ENCODE measurements around the gene GP9. TPM values are rescaled to one million over a fixed set of nuclear protein-coding genes. Genes with fewer than 3 reads are reported as not detected.

GP9 gene
- total RNA-seq, 1 donor from 2014 or later: not detected

DNA sequence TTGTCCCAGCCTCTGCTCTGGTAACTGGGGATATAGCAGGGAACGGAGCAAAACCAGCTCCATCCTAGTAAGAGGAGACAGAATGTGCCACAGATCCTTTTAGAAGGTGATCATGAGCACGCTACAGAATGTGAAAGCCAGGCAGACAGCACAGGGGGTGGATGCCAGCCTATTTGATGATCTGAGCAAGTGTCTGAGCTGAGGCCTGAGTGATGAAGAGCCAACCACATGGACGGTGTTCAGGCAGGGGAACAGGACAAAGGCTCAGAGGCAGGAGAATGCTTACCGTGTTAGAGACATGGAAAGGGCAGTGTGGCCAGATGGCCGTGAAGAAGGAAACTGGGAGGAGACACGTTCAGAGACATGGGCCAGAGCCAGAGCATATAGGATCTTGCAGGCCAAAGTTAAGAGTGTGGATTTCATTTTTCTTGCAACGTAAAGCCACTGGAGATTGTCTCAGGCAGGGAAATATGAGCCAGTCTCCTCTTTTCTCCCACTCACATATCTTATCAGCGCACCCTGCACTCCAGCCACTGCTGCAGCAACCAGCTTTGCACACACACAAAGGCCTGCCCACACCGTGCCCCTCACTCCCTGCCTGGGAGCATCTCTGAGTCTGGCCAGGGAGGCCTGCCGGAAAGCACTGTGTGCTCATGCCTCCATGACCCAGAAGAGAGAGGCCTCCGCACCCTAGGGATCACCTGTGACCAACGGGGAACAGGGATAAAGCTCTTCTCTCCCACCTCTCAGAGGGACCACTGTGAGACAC is 41.0 kb downstream of the GP9 start:
- peaks cover 4% of the 10 kb centered on the region for H3K9me3 Mint-ChIP-seq (ENCODE audit: unreplicated experiment)
- no peak overlapping the region for H3K4me3 Mint-ChIP-seq (ENCODE audit: unreplicated experiment)
- no peaks in the 10 kb centered on the region for H3K4me1 Mint-ChIP-seq (ENCODE audit: unreplicated experiment)
- no peaks in the 10 kb centered on the region for H3K27me3 Mint-ChIP-seq (ENCODE audit: unreplicated experiment)
- TF ChIP-seq, protein P1, sequence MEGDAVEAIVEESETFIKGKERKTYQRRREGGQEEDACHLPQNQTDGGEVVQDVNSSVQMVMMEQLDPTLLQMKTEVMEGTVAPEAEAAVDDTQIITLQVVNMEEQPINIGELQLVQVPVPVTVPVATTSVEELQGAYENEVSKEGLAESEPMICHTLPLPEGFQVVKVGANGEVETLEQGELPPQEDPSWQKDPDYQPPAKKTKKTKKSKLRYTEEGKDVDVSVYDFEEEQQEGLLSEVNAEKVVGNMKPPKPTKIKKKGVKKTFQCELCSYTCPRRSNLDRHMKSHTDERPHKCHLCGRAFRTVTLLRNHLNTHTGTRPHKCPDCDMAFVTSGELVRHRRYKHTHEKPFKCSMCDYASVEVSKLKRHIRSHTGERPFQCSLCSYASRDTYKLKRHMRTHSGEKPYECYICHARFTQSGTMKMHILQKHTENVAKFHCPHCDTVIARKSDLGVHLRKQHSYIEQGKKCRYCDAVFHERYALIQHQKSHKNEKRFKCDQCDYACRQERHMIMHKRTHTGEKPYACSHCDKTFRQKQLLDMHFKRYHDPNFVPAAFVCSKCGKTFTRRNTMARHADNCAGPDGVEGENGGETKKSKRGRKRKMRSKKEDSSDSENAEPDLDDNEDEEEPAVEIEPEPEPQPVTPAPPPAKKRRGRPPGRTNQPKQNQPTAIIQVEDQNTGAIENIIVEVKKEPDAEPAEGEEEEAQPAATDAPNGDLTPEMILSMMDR (IDR thresholded peaks at IDR 0.05): no peak
- peaks cover 19% of the 10 kb centered on the region for H3K36me3 Mint-ChIP-seq (ENCODE audit: unreplicated experiment)
- no peak overlapping the region for H3K27ac Mint-ChIP-seq (ENCODE audit: unreplicated experiment)
- no peak for DNase-seq (ENCODE audit: extremely low spot score, unreplicated experiment)

DNA sequence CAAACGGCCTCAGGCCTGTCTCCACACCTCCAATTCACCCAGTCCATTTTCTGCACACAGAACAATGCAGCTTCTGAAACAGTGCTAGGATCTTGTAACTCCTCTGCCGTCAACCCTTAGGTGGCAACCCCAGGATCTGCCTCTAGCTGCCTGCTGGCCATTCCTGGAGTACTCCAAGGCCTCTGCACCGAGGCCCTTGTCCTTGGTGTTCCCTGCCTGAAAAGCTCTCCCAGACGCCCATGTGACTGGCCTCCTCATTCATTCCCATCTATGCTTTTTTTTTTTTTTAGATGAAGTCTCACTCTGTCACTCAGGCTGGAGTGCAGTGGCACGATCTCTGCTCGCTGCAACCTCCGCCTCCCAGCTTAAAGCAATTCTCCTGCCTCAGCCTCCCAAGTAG is 42.7 kb downstream of the GP9 start:
- Mint-ChIP-seq H3K27ac (ENCODE audit: unreplicated experiment) (no peak overlapping the region), H3K4me1 (ENCODE audit: unreplicated experiment) (no peaks in the 10 kb centered on the region), H3K9me3 (ENCODE audit: unreplicated experiment) (peaks cover 2% of the 10 kb centered on the region), H3K36me3 (ENCODE audit: unreplicated experiment) (peaks cover 11% of the 10 kb centered on the region), H3K4me3 (ENCODE audit: unreplicated experiment) (no peak overlapping the region), H3K27me3 (ENCODE audit: unreplicated experiment) (no peaks in the 10 kb centered on the region)
- TF ChIP-seq, protein P1 (IDR thresholded peaks at IDR 0.05): no peak
- DNase-seq (ENCODE audit: extremely low spot score, unreplicated experiment): no peak

DNA sequence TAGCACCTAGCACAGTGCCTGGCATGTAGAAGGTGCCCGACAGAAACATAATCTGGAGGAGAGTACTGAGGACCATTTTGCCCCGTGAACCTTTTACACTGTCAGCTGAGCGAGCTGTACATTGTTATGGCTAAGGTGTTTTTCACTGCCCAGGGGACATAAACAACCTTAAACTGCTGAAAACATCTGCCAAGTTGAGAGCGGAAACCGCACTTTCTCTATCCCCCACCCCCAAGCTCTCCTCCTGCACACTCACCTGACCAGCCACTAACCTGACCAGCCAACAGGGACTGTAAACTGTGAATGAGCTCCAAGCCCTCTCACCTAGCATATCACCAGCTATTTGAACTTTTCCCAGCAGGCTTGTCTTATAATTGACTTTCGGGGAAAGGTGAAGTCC is 43.5 kb downstream of the GP9 start:
- Mint-ChIP-seq H3K36me3 (ENCODE audit: unreplicated experiment) (peaks cover 9% of the 10 kb centered on the region), H3K27ac (ENCODE audit: unreplicated experiment) (no peak overlapping the region), H3K9me3 (ENCODE audit: unreplicated experiment) (no peaks in the 10 kb centered on the region)

DNA sequence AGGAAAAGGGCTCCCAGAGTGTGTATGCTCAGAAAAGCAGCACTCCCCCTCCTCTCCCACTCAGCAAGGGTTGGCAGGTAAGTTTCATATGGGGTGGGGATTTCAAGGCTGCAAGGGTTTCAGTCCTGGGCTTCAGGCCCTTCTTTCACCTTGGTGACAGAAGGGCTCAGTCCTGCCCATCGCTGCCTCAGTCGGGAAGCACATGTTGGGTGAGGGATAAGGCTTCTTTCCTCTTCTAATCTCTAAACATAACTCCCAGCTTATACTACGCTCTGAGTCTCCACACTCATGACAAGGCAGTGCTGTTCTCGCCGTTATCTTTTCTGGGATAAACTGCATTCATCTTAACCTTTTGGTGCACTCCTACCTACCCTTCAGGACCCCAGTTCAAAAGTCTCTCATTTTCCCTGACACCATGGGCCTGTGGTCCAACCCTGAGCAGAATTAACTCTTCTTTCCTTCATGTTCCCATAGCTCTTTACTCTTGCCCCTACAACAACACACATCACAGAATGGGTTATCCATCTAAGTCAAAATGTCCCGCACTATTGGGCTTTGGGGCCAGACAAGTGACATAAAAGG is 44.0 kb downstream of the GP9 start:
- Mint-ChIP-seq H3K4me1 (ENCODE audit: unreplicated experiment) (no peaks in the 10 kb centered on the region), H3K9me3 (ENCODE audit: unreplicated experiment) (no peaks in the 10 kb centered on the region), H3K36me3 (ENCODE audit: unreplicated experiment) (peaks cover 8% of the 10 kb centered on the region), H3K4me3 (ENCODE audit: unreplicated experiment) (no peak overlapping the region), H3K27ac (ENCODE audit: unreplicated experiment) (no peak overlapping the region), H3K27me3 (ENCODE audit: unreplicated experiment) (no peaks in the 10 kb centered on the region)
- no peak for DNase-seq (ENCODE audit: extremely low spot score, unreplicated experiment)
- TF ChIP-seq, protein P1 (IDR thresholded peaks at IDR 0.05): no peak

More for the DNA sequence above, 43.5 kb downstream of the GP9 start:
- TF ChIP-seq, protein P1 (IDR thresholded peaks at IDR 0.05): no peak
- H3K27me3 Mint-ChIP-seq (ENCODE audit: unreplicated experiment): no peaks in the 10 kb centered on the region
- no peak overlapping the region for H3K4me3 Mint-ChIP-seq (ENCODE audit: unreplicated experiment)
- DNase-seq (ENCODE audit: extremely low spot score, unreplicated experiment): no peak
- H3K4me1 Mint-ChIP-seq (ENCODE audit: unreplicated experiment): no peaks in the 10 kb centered on the region

DNA sequence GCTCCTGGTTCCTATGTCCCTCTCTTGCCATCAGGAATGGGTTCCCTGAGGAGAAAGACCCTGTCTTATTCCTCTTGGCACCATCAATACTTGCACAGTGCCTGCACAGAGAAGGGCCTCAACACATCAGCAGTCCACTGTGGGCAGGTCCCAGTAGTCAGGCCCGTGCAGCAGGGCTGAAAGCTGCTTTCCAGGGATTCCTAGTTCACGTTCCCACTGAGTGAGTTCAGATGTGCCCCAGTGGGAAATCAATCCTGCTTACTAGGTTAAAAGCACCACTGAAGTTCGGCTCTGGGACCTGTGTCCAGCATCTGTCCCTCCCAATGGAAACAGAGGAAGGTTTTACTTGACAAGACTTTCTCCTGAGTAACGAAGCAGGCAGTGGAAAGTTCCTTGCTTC is 45.3 kb downstream of the GP9 start:
- H3K9me3 Mint-ChIP-seq (ENCODE audit: unreplicated experiment): no peaks in the 10 kb centered on the region
- no peak overlapping the region for H3K27ac Mint-ChIP-seq (ENCODE audit: unreplicated experiment)
- TF ChIP-seq, protein P1 (IDR thresholded peaks at IDR 0.05): no peak
- H3K4me1 Mint-ChIP-seq (ENCODE audit: unreplicated experiment): no peaks in the 10 kb centered on the region
- H3K27me3 Mint-ChIP-seq (ENCODE audit: unreplicated experiment): no peaks in the 10 kb centered on the region
- H3K4me3 Mint-ChIP-seq (ENCODE audit: unreplicated experiment): no peak overlapping the region
- no peak for DNase-seq (ENCODE audit: extremely low spot score, unreplicated experiment)
- peaks cover 8% of the 10 kb centered on the region for H3K36me3 Mint-ChIP-seq (ENCODE audit: unreplicated experiment)
